ENCODE data around the gene PARVG.
A peak's percentile ranks its signal among the peaks of the same experiment; 100 is the strongest.

Gene PARVG

DNA sequence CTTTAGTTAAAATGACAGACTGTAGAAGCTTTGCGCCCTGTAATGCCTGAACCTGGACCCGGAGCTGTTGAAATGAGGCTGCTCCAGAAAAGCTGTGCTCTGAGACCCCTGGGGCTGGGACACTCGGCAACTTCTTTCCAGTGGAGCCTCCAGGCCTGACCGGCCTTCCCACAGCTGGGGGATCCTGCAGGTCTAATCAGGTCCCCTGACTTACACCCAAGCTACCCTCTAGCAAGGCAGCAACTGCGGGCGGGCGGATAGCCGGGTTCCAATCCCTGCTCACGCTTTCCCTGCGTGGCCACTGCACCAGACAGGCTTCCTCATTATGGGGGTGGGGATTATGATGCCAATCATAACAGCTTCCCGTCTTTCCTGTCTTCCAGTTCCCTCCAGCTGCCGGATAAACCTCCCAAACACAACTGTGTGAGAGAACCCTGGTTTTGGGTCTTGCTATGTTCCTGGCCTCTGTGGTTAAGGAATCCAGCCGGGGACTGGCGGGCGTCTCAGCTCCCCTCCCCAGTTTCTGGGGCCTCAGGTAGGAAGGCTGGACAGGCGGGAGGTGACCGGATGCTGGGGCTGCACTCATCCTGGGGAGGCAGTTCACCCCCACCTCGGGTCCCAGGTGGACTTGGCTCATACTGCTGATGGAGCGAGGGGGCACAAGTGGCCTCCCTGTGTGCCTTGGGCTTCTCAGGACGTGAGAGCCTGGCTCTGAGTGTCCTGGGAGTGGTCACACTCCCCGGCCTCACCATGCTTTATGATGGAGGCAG is 38.6 kb downstream of the PARVG start:
- no peak for TF ChIP-seq EZH2 (IDR thresholded peaks at IDR 0.05)
- TF ChIP-seq POLR2AphosphoS5 (IDR thresholded peaks at IDR 0.05; ENCODE audit: borderline replicate concordance, low read depth, low read length) = no peak
- TF ChIP-seq FOXP2 (optimal IDR thresholded peaks at IDR 0.05; ENCODE audit: control extremely low read depth, extremely low read length, insufficient read depth) = no peak
- H3K27ac ChIP-seq = no peak overlapping the region
- H3K9me3 ChIP-seq (ENCODE audit: low read depth, low read length) = no peaks in the 10 kb centered on the region
- H3K9ac ChIP-seq (ENCODE audit: insufficient read length) = no peak overlapping the region
- no peak for DNase-seq (ENCODE audit: low read depth, low spot score)
- H3K4me3 ChIP-seq = no peak overlapping the region
- no peaks in the 10 kb centered on the region for H3K36me3 ChIP-seq (ENCODE audit: insufficient read depth, low read length)

DNA sequence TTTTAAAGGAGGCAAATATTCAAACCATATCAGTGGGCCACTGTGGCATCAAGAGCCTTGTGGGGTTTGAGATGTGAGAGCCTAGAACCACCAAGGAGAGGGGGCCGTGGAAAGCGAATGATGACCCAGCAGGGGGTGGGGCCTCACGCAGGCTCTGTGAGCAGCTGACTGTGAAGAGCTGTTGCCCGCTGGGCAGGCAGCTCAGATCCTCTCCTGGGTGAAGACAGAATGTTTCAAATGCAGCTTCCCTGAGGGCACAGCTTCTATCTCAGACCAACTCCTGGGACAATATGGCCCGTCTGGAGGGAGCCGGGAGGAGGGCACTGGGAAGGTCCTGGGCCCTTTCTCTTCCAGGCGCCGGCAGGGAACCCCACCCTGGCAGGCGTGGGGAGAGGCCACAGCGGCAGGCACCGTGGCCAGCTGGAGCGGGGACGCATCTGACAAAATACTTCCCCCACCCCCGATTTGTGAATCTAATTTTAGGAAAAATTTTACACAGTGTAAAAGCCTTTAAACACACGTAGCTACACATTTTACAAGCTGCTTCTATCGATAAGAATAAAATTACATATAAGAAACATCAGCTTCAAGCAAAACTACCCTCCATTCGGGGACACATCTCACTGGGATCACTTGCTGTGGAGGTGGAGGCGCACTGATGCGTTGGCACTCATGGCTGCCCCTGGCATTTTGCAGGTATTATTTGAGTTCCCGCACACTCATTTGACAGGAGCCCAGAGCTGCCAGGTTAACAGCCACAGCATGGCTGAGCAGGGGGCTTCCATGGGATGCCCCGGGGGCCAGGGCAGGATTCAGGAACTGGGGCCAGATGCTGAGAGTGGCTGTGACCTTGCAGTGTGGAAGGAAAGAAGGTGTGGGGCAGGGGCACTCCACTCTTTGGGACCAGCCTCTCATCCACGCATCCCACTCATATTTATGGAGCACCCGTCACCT is 40.3 kb downstream of the PARVG start:
- TF ChIP-seq EZH2 (IDR thresholded peaks at IDR 0.05) (no peak), POLR2AphosphoS5 (IDR thresholded peaks at IDR 0.05; ENCODE audit: borderline replicate concordance, low read depth, low read length) (no peak), FOXP2 (optimal IDR thresholded peaks at IDR 0.05; ENCODE audit: control extremely low read depth, extremely low read length, insufficient read depth) (no peak)
- Histone ChIP-seq H3K27ac (peak overlapping the region; percentile 64; the same call in 1 of the 2 replicates), H3K36me3 (ENCODE audit: insufficient read depth, low read length) (no peaks in the 10 kb centered on the region), H3K9me3 (ENCODE audit: low read depth, low read length) (no peaks in the 10 kb centered on the region), H3K4me3 (peak overlapping the region; percentile 47), H3K9ac (ENCODE audit: insufficient read length) (no peak overlapping the region)
- DNase-seq (ENCODE audit: low read depth, low spot score) = no peak

DNA sequence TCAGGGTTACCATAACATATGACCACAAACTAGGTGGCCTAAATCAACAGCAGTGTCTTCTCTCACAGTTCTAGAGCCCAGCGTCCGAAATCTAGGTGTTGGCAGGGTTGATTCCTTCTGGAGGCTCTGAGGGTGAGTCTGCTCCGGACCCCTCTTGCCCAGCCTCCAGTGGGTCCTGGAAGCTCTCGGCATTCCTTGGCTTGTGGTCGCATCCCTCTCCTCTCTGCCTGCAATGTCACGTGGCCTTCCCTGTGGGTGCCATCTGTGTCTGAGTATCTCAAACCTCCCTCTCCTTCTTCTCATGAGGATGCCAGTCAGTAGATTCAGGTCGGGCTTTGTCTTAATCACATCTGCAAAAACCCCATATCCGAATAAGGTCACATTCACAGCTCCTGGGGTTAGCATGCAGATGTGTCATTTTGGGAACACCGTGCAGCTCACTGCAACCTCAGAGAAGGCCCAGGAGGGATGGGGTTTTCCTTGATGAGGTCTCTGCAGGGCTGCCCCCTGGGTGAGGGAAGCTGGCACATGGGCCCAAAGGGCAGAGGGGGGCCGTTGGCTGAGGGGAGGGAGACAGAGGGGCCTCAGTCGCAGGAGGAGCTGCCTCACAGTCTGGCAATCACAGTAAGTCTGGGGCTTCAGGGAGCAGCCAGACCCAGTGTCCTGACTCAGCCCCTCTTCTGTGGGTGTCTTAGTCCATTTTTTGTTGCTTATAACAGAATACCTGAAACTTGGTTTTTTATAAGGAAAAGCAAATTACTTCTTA is 41.2 kb downstream of the PARVG start:
- no peaks in the 10 kb centered on the region for H3K9me3 ChIP-seq (ENCODE audit: low read depth, low read length)
- H3K27ac ChIP-seq = no peak overlapping the region
- TF ChIP-seq FOXP2 (optimal IDR thresholded peaks at IDR 0.05; ENCODE audit: control extremely low read depth, extremely low read length, insufficient read depth) = no peak
- TF ChIP-seq EZH2 (IDR thresholded peaks at IDR 0.05) = no peak
- TF ChIP-seq POLR2AphosphoS5 (IDR thresholded peaks at IDR 0.05; ENCODE audit: borderline replicate concordance, low read depth, low read length) = no peak
- H3K9ac ChIP-seq (ENCODE audit: insufficient read length) = no peak overlapping the region
- no peak for DNase-seq (ENCODE audit: low read depth, low spot score)
- no peak overlapping the region for H3K4me3 ChIP-seq
- no peaks in the 10 kb centered on the region for H3K36me3 ChIP-seq (ENCODE audit: insufficient read depth, low read length)

DNA sequence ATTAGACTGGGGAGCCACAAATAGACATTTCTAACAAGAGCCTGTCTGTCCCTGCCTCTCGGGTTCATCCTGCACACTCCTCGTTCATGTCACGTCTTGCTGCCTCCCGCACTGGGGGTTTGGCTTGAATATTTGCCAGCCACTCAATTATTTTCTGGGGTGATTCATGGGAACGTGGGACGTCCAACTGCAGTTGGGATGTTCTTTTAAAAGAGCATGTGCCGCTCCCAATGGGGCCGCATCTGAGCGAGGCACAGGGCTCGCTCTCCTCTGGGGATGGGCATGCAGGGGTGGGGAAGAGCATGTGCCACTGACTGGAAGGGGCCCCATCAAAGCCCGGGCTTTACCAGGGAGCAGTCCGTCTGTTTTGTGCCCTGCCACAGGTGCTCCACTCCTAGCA is 43.4 kb downstream of the PARVG start:
- H3K9ac ChIP-seq (ENCODE audit: insufficient read length) = no peak overlapping the region
- no peak for TF ChIP-seq POLR2AphosphoS5 (IDR thresholded peaks at IDR 0.05; ENCODE audit: borderline replicate concordance, low read depth, low read length)
- TF ChIP-seq FOXP2 (optimal IDR thresholded peaks at IDR 0.05; ENCODE audit: control extremely low read depth, extremely low read length, insufficient read depth) = no peak
- TF ChIP-seq EZH2 (IDR thresholded peaks at IDR 0.05) = no peak

DNA sequence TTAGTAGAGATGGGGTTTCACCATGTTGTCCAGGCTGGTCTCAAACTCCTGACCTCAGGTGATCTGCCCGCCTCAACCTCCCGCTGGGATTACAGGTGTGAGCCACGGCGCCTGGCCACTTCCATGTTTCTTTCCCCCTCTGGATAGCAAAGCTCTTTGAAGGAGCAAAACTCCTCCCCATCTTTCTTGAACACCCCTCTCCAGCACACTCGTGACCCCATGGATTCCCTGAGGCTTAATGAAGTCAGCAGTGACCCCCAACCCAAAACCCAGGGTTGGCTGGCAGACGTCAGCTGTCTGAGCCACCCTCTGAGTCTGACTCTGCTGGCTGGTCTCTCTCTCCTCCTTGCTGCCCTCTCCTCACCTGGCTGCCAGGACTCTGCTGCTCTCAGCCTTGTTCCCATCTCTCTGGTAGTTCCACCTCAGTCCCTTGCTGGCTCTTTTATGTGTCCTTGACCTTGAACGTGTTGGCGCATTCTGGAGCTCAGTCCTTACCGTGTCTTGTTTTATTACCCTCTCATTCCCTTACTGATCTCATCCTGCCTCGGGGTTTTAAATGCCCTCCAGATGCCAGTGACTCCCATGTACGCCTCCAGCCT is 44.5 kb downstream of the PARVG start:
- no peak for DNase-seq (ENCODE audit: low read depth, low spot score)
- Histone ChIP-seq H3K9ac (ENCODE audit: insufficient read length) (no peak overlapping the region), H3K27ac (no peak overlapping the region), H3K4me3 (no peak overlapping the region), H3K9me3 (ENCODE audit: low read depth, low read length) (no peaks in the 10 kb centered on the region), H3K36me3 (ENCODE audit: insufficient read depth, low read length) (no peaks in the 10 kb centered on the region)
- TF ChIP-seq POLR2AphosphoS5 (IDR thresholded peaks at IDR 0.05; ENCODE audit: borderline replicate concordance, low read depth, low read length) (no peak), FOXP2 (optimal IDR thresholded peaks at IDR 0.05; ENCODE audit: control extremely low read depth, extremely low read length, insufficient read depth) (no peak), EZH2 (IDR thresholded peaks at IDR 0.05) (no peak)

More for the DNA sequence above, 43.4 kb downstream of the PARVG start:
- no peak for DNase-seq (ENCODE audit: low read depth, low spot score)
- H3K9me3 ChIP-seq (ENCODE audit: low read depth, low read length) = no peaks in the 10 kb centered on the region
- no peak overlapping the region for H3K4me3 ChIP-seq
- no peak overlapping the region for H3K27ac ChIP-seq
- H3K36me3 ChIP-seq (ENCODE audit: insufficient read depth, low read length) = no peaks in the 10 kb centered on the region

DNA sequence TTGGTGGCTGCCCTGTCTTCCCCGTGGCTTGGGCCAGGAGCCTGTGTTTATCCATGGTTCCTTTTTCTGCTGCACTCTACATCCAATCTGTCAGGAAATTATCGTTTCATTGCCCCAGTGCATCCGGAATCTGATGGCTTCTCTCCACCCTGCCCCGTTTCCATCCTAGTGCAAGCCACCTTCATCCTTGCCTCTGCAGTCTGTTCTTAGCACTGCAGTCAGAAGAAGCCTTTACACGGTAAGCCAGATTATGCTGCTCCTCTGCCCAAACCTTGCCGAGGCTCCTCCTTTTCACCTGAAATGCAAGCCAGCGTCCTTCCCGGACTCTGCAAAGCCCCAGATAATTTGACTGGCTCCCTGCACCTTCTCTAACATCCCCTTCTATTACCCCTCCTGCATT is 45.1 kb downstream of the PARVG start:
- Histone ChIP-seq H3K36me3 (ENCODE audit: insufficient read depth, low read length) (no peaks in the 10 kb centered on the region), H3K4me3 (no peak overlapping the region), H3K9me3 (ENCODE audit: low read depth, low read length) (no peaks in the 10 kb centered on the region), H3K27ac (no peak overlapping the region), H3K9ac (ENCODE audit: insufficient read length) (no peak overlapping the region)
- no peak for TF ChIP-seq FOXP2 (optimal IDR thresholded peaks at IDR 0.05; ENCODE audit: control extremely low read depth, extremely low read length, insufficient read depth)
- TF ChIP-seq POLR2AphosphoS5 (IDR thresholded peaks at IDR 0.05; ENCODE audit: borderline replicate concordance, low read depth, low read length) = no peak
- TF ChIP-seq EZH2 (IDR thresholded peaks at IDR 0.05) = no peak
- DNase-seq (ENCODE audit: low read depth, low spot score) = no peak

DNA sequence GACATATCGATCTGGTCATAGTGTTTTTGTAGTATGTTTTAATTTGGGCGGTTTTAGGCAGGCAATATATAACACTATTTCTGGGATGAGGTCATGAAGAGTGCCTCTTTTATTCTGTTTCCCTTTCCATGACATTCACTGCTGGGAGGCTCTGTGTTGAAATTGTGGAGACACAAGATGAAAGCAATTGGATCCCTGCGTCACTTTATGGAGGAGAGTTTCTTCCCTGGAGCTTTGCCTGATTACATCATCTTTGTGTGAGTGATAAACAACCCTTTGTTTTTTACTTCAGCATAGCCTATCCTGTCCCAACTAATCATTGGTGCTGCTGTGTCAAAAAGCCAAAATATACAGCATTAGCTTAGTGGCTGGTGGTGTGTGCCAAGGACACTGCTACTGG is 48.6 kb downstream of the PARVG start:
- DNase-seq (ENCODE audit: low read depth, low spot score) = no peak
- H3K4me3 ChIP-seq = no peak overlapping the region
- H3K27ac ChIP-seq = no peak overlapping the region
- H3K36me3 ChIP-seq (ENCODE audit: insufficient read depth, low read length) = no peaks in the 10 kb centered on the region
- H3K9me3 ChIP-seq (ENCODE audit: low read depth, low read length) = no peaks in the 10 kb centered on the region
- TF ChIP-seq EZH2 (IDR thresholded peaks at IDR 0.05) (no peak), POLR2AphosphoS5 (IDR thresholded peaks at IDR 0.05; ENCODE audit: borderline replicate concordance, low read depth, low read length) (no peak), FOXP2 (optimal IDR thresholded peaks at IDR 0.05; ENCODE audit: control extremely low read depth, extremely low read length, insufficient read depth) (no peak)
- H3K9ac ChIP-seq (ENCODE audit: insufficient read length) = no peak overlapping the region

Measured in SK-N-MC (cell line).